Stomach (tissue), 9 donors: ENCODE data around the gene TRIM2. TPM values are rescaled to one million over a fixed set of nuclear protein-coding genes. Genes with fewer than 3 reads are reported as not detected.
A peak's percentile ranks its signal among the peaks of the same experiment; 100 is the strongest.

Experiments
- DNase-seq, 2 donors: peaks; one replicate each; pipeline versions ENCODE4 v3.0.0 to v3.0.0-alpha.2; 2013 to 2019
- H3K27ac ChIP-seq, 5 donors: fragments of 200-600 bp in 4 of 5; sonication (generic) in 4 of 5; one replicate each; pipeline ENCODE4 v1.5.1; 2013 to 2019; ENCODE audit warnings: mild to moderate bottlenecking in 1 of 5, moderate library complexity in 1 of 5
- H3K27me3 ChIP-seq, 3 donors: fragments of 200-600 bp; sonication (generic); one replicate each; pipeline ENCODE4 v1.5.1; 2017 to 2019; ENCODE audit warnings: mixed run types in 1 of 3
- H3K36me3 ChIP-seq, 4 donors: fragments of 200-600 bp; sonication (generic); 1 replicate in 3 of 4; 2 replicates in 1 of 4; pipeline ENCODE4 v1.5.1; 2016 to 2019
- H3K4me1 ChIP-seq, 4 donors: fragments of 200-600 bp; sonication (generic); one replicate each; pipeline ENCODE4 v1.5.1; 2016 to 2019
- H3K4me3 ChIP-seq, 4 donors: fragments of 200-600 bp; sonication (generic) in 3 of 4; one replicate each; pipeline ENCODE4 v1.5.1; 2016 to 2019; ENCODE audit warnings: mild to moderate bottlenecking in 1 of 4
- H3K9me3 ChIP-seq, 4 donors: fragments of 200-600 bp; sonication (generic); one replicate each; pipeline ENCODE4 v1.5.1; 2016 to 2019
- CTCF ChIP-seq, 7 experiments: fragments of 450-650 bp in 4 of 7; fragments of 200-600 bp in 3 of 7; sonication (generic) in 3 of 7; IDR thresholded peaks; one replicate each; pipeline ENCODE4 v1.5.1; 2016 to 2019; ENCODE audit warnings: antibody characterized with exemption in 7 of 7, control low read depth in 2 of 7, mild to moderate bottlenecking in 1 of 7
- EP300 ChIP-seq: sonication (generic); formaldehyde crosslinking; IDR thresholded peaks from one replicate; pipeline ENCODE4 v1.6.1; 2017; ENCODE audit warnings: antibody characterized with exemption
- POLR2A ChIP-seq, 4 donors: fragments of 450-650 bp; IDR thresholded peaks; one replicate each; pipeline ENCODE4 v1.6.1; 2016; ENCODE audit warnings: antibody characterized with exemption in 4 of 4, control low read depth in 2 of 4, mild to moderate bottlenecking in 1 of 4, moderate library complexity in 1 of 4
- POLR2AphosphoS5 ChIP-seq, 3 donors: sonication (generic); formaldehyde crosslinking; IDR thresholded peaks; one replicate each; pipeline ENCODE4 v1.6.1; 2016; ENCODE audit warnings: antibody characterized with exemption in 3 of 3
- WGBS, 5 donors: extraction: QIAGEN DNeasy Blood & Tissue Kit in 3 of 5; methylation state at CpG; one replicate each; pipeline versions ENCODE4 v1.1.5 to v1.1.7; 2013 to 2018; 5-methylcytosine and 5-hydroxymethylcytosine counted together
- intact Hi-C: fragments of 100-400 bp; cut with DNase I; formaldehyde crosslinking; loops from one replicate; pipeline ENCODE4 v1.15.1; 2023; ENCODE audit warnings: low total_unique reads
- polyA plus RNA-seq, 3 donors: library from polyadenylated mRNA; stranded (reverse); fragments of 200-250 nt; gene quantifications; one replicate each; pipeline ENCODE4 v1.2.3, GENCODE V29; 2013
- small RNA-seq, 4 donors: library from RNA; depleted of rRNA; stranded (forward); fragments of <200 nt; gene quantifications; one replicate each; pipeline ENCODE3, GENCODE V24; 2016
- total RNA-seq, 5 donors: library from RNA; depleted of rRNA; stranded (reverse); fragments of >200 nt; gene quantifications; one replicate each; pipeline versions ENCODE4 v1.1.0 to v1.2.3, GENCODE V29; 2014 to 2016
- donor health status: healthy with polysubstance abuse.
- donor health status: Bipolar disorder and iron deficiency.
- donor health status: healthy.

Gene TRIM2
- total and polyA plus RNA-seq, 8 donors, result 11.2 to 327 (median 53.8) TPM

- H3K27ac ChIP-seq, result no peak overlapping the region
- no peak overlapping the region for H3K4me3 ChIP-seq
- no peaks in the 10 kb centered on the region for H3K36me3 ChIP-seq
- H3K9me3 ChIP-seq, result peaks cover 0 to 4% (median 0%) of the 10 kb centered on the region in 4 donors
- no peak for DNase-seq
- no peaks in the 10 kb centered on the region for H3K27me3 ChIP-seq
- H3K4me1 ChIP-seq, result no peaks in the 10 kb centered on the region
- TF ChIP-seq POLR2AphosphoS5 (IDR thresholded peaks at IDR 0.05) (no peak), POLR2A (IDR thresholded peaks at IDR 0.05) (no peak), CTCF (IDR thresholded peaks at IDR 0.05) (no peak), EP300 (no peak)
- 67 to 89% (median 81%) methylated on average over 1 of the region's 1 CpG for WGBS, 5 donors
- intact Hi-C loops, result no loop called here
Observed at GRCh38 chr4:153375303-153375702, 171.1 kb downstream of the TRIM2 start.

GRCh38 chr4:153383131-153383530 is 178.9 kb downstream of the TRIM2 start:
- intact Hi-C loops, result no loop called here
- Histone ChIP-seq H3K36me3 (no peaks in the 10 kb centered on the region), H3K27me3 (no peaks in the 10 kb centered on the region), H3K4me3 (no peak overlapping the region), H3K9me3 (no peaks in the 10 kb centered on the region), H3K4me1 (no peaks in the 10 kb centered on the region), H3K27ac (no peak overlapping the region)
- WGBS, 5 donors, result 74 to 89% (median 80%) methylated on average over 4 of the region's 4 CpGs
- no peak for TF ChIP-seq POLR2A (IDR thresholded peaks at IDR 0.05)
- peak in 1 of 2 donors; percentile 35 for DNase-seq

GRCh38 chr4:153384160-153384559 is 179.9 kb downstream of the TRIM2 start:
- Histone ChIP-seq H3K4me1 (no peaks in the 10 kb centered on the region), H3K27me3 (no peaks in the 10 kb centered on the region), H3K36me3 (no peaks in the 10 kb centered on the region), H3K27ac (no peak overlapping the region), H3K9me3 (no peaks in the 10 kb centered on the region), H3K4me3 (no peak overlapping the region)
- WGBS, 5 donors, result 90 to 100% (median 100%) methylated on average over 1 of the region's 1 CpG
- intact Hi-C loops, result no loop called here
- no peak for DNase-seq
- TF ChIP-seq POLR2AphosphoS5 (IDR thresholded peaks at IDR 0.05) (no peak), POLR2A (IDR thresholded peaks at IDR 0.05) (no peak), CTCF (IDR thresholded peaks at IDR 0.05) (no peak), EP300 (no peak)

- H3K27ac ChIP-seq, result no peak overlapping the region
- intact Hi-C loops, result no loop called here
- TF ChIP-seq CTCF (IDR thresholded peaks at IDR 0.05) (no peak), POLR2A (IDR thresholded peaks at IDR 0.05) (no peak), EP300 (no peak), POLR2AphosphoS5 (IDR thresholded peaks at IDR 0.05) (no peak)
- H3K4me3 ChIP-seq, result no peak overlapping the region
- H3K4me1 ChIP-seq, result no peaks in the 10 kb centered on the region
- no peak for DNase-seq
- H3K36me3 ChIP-seq, result no peaks in the 10 kb centered on the region
- H3K27me3 ChIP-seq, result no peaks in the 10 kb centered on the region
- 77 to 94% (median 90%) methylated on average over 2 of the region's 2 CpGs for WGBS, 5 donors
- H3K9me3 ChIP-seq, result no peaks in the 10 kb centered on the region
Observed at GRCh38 chr4:153385784-153386183, 181.5 kb downstream of the TRIM2 start.

GRCh38 chr4:153387981-153388380 is 183.7 kb downstream of the TRIM2 start:
- DNase-seq, result no peak
- H3K36me3 ChIP-seq, result no peaks in the 10 kb centered on the region
- no peaks in the 10 kb centered on the region for H3K27me3 ChIP-seq
- TF ChIP-seq POLR2AphosphoS5 (IDR thresholded peaks at IDR 0.05), result no peak
- TF ChIP-seq EP300, result no peak
- no peak for TF ChIP-seq POLR2A (IDR thresholded peaks at IDR 0.05)
- no peak for TF ChIP-seq CTCF (IDR thresholded peaks at IDR 0.05)
- intact Hi-C loops, result no loop called here
- no peak overlapping the region for H3K27ac ChIP-seq
- H3K9me3 ChIP-seq, result no peaks in the 10 kb centered on the region
- H3K4me1 ChIP-seq, result no peaks in the 10 kb centered on the region
- no peak overlapping the region for H3K4me3 ChIP-seq
- 89 to 98% (median 96%) methylated on average over 4 of the region's 4 CpGs for WGBS, 5 donors

Small RNA genes within 50 kb of the gene (small RNA-seq; reads per million reads assigned to genes)
- gene RF00019, result 0 reads per million in 4 donors
- 0 reads per million in 4 donors for gene RN7SL419P
- gene RNU6-1196P, result 0 reads per million in 4 donors

Other genes starting within 250 kb of the TRIM2 start
- gene MND1, start 140.2 kb downstream of the TRIM2 start, total RNA-seq, result 1 to 10 TPM in 2 of 5 donors, not detected in 3; 4.4 to 4.5 TPM
- 1 to 10 TPM; 1.1 to 5.9 (median 3.1) TPM for gene MND1, start 140.2 kb downstream of the TRIM2 start, polyA plus RNA-seq